Upper lobe of right lung (tissue), 1 donor: ENCODE data around the gene KRTAP3-1. TPM values are rescaled to one million over a fixed set of nuclear protein-coding genes. Genes with fewer than 3 reads are reported as not detected.
"Not testable (repeated sequence)": the region's sequence is repeated elsewhere in the genome, so short reads cannot be mapped to it uniquely, and the experiment has no call there.

Source experiments
- ATAC-seq: fragments of 200-7000 bp; cut with Tn5 transposase; one replicate; pipeline ENCODE4 v1.9.1; 2020; ENCODE audit warnings: mild to moderate bottlenecking, moderate library complexity
- DNase-seq: peaks from one replicate; pipeline ENCODE4 v3.0.0-alpha.2; 2020
- H3K27ac ChIP-seq: fragments of 200-600 bp; one replicate; pipeline ENCODE4 v1.8.0; 2022
- H3K27me3 ChIP-seq: fragments of 200-600 bp; one replicate; pipeline ENCODE4 v1.8.0; 2022; ENCODE audit warnings: mild to moderate bottlenecking
- H3K36me3 ChIP-seq: fragments of 200-600 bp; one replicate; pipeline ENCODE4 v1.8.0; 2022
- H3K4me1 ChIP-seq: fragments of 200-600 bp; one replicate; pipeline ENCODE4 v1.8.0; 2022
- H3K4me3 ChIP-seq: fragments of 200-600 bp; one replicate; pipeline ENCODE4 v1.8.0; 2022; ENCODE audit warnings: mild to moderate bottlenecking
- H3K9me3 ChIP-seq: fragments of 200-600 bp; one replicate; pipeline ENCODE4 v1.8.0; 2022
- CTCF ChIP-seq: fragments of 200-600 bp; IDR thresholded peaks from one replicate; pipeline ENCODE4 v1.8.0; 2022; ENCODE audit warnings: antibody characterized with exemption
- intact Hi-C: fragments of 100-400 bp; cut with DNase I; formaldehyde crosslinking; loops from one replicate; pipeline ENCODE4 v1.11.0; 2022
- total RNA-seq: library from RNA; stranded (reverse); fragmentation: NEBNext Ultra II Directional; extraction: Animal tissue kit (Norgen Biotek cat#: 25700); gene quantifications from one replicate; pipeline ENCODE4 v1.2.1, GENCODE V29; 2021
- donor health status: DM: no; HTN: yes; CAD: no; lungs with severe emphysema.

The KRTAP3-1 gene
- total RNA-seq, 1 donor from 2014 or later: not detected

- intact Hi-C loops: no loop called here
- no peaks in the 10 kb centered on the region for H3K9me3 ChIP-seq
- no peak overlapping the region for H3K4me3 ChIP-seq
- ATAC-seq (no peak), DNase-seq (no peak)
- H3K4me1 ChIP-seq: no peaks in the 10 kb centered on the region
- TF ChIP-seq CTCF: no peak
- no peaks in the 10 kb centered on the region for H3K36me3 ChIP-seq
- H3K27me3 ChIP-seq: no peaks in the 10 kb centered on the region
- H3K27ac ChIP-seq: no peak overlapping the region
These were observed 5.0 kb downstream of the KRTAP3-1 start for GRCh38 chr17:41003926-41004325.

- no peak for TF ChIP-seq CTCF
- DNase-seq (no peak), ATAC-seq (no peak)
- H3K27ac ChIP-seq: no peak overlapping the region
- intact Hi-C loops: no loop called here
- no peaks in the 10 kb centered on the region for H3K9me3 ChIP-seq
- no peak overlapping the region for H3K4me3 ChIP-seq
- no peaks in the 10 kb centered on the region for H3K27me3 ChIP-seq
- no peaks in the 10 kb centered on the region for H3K36me3 ChIP-seq
- H3K4me1 ChIP-seq: no peaks in the 10 kb centered on the region
These were observed 6.1 kb downstream of the KRTAP3-1 start for GRCh38 chr17:41002814-41003213.

GRCh38 chr17:41001795-41002194 is 7.1 kb downstream of the KRTAP3-1 start:
- Histone ChIP-seq H3K9me3 (no peaks in the 10 kb centered on the region), H3K36me3 (no peaks in the 10 kb centered on the region), H3K4me1 (no peaks in the 10 kb centered on the region), H3K27me3 (no peaks in the 10 kb centered on the region), H3K4me3 (no peak overlapping the region), H3K27ac (no peak overlapping the region)
- DNase-seq: no peak
- no peak for ATAC-seq
- intact Hi-C loops: no loop called here
- TF ChIP-seq CTCF: no peak

- intact Hi-C loops, H3K27ac ChIP-seq, H3K4me3 ChIP-seq, H3K36me3 ChIP-seq, H3K27me3 ChIP-seq, DNase-seq, H3K9me3 ChIP-seq, H3K4me1 ChIP-seq: not testable (repeated sequence)
- ATAC-seq: peak; percentile 19
These were observed 9.4 kb downstream of the KRTAP3-1 start, which contains the start of gene KRTAP3-2 for GRCh38 chr17:40999563-40999962. KRTAP3-2 (minus strand) TSS chr17:40999906; CDS start chr17:40999853, 53 bp downstream.

- no peak for TF ChIP-seq CTCF
- H3K9me3 ChIP-seq: no peaks in the 10 kb centered on the region
- peaks cover 13% of the 10 kb centered on the region for H3K27me3 ChIP-seq
- no peak overlapping the region for H3K27ac ChIP-seq
- no peak overlapping the region for H3K4me3 ChIP-seq
- intact Hi-C loops: no loop called here
- ATAC-seq: no peak
- H3K4me1 ChIP-seq: no peaks in the 10 kb centered on the region
- DNase-seq: no peak
- no peaks in the 10 kb centered on the region for H3K36me3 ChIP-seq
These were observed 11.6 kb downstream of the KRTAP3-1 start for GRCh38 chr17:40997361-40997760.

- intact Hi-C loops: no loop called here
- ATAC-seq (no peak), DNase-seq (no peak)
- no peak overlapping the region for H3K4me3 ChIP-seq
- H3K9me3 ChIP-seq: no peaks in the 10 kb centered on the region
- H3K36me3 ChIP-seq: no peaks in the 10 kb centered on the region
- peaks cover 16% of the 10 kb centered on the region for H3K27me3 ChIP-seq
- H3K27ac ChIP-seq: no peak overlapping the region
- TF ChIP-seq CTCF: no peak
- no peaks in the 10 kb centered on the region for H3K4me1 ChIP-seq
These were observed 12.1 kb downstream of the KRTAP3-1 start for GRCh38 chr17:40996829-40997228.
